H1 (cell line): ENCODE measurements around the gene ARHGAP18.

Source experiments
- CREB1 ChIP-seq: IDR thresholded peaks from 2 replicates; pipeline ENCODE4 v1.6.1; 2012; ENCODE audit warnings: inconsistent platforms
- CTCF ChIP-seq, 3 experiments: IDR thresholded peaks; 1 replicate in 2 of 3; 2 replicates in 1 of 3; pipeline versions ENCODE4 v1.5.1 to v1.6.1; 2011; ENCODE audit warnings: low read length in 3 of 3, mild to moderate bottlenecking in 3 of 3, inconsistent platforms in 2 of 3, low read depth in 1 of 3, moderate library complexity in 1 of 3; ENCODE audit not compliant: insufficient read depth in 1 of 3; ENCODE audit errors: control extremely low read depth in 1 of 3
- RAD21 ChIP-seq, 2 experiments: IDR thresholded peaks in 1 of 2; conservative IDR thresholded peaks in 1 of 2; 2 replicates each; pipeline ENCODE4 v1.6.1; 2011; ENCODE audit warnings: low read depth in 2 of 2, low read length in 2 of 2, improper control_type of control experiment in 1 of 2, inconsistent platforms in 1 of 2, mild to moderate bottlenecking in 1 of 2, moderate library complexity in 1 of 2
- RFX5 ChIP-seq: IDR thresholded peaks from 2 replicates; pipeline ENCODE4 v1.6.1; 2011; ENCODE audit warnings: low read depth, low read length, improper control_type of control experiment, borderline replicate concordance
- TEAD4 ChIP-seq: IDR thresholded peaks from 2 replicates; pipeline ENCODE4 v1.6.1; 2012; ENCODE audit warnings: low read depth, low read length, inconsistent platforms, mixed read lengths
- YY1 ChIP-seq: IDR thresholded peaks from 2 replicates; pipeline ENCODE4 v1.6.1; 2011; ENCODE audit warnings: low read depth, mild to moderate bottlenecking, low read length
- ZNF274 ChIP-seq: IDR thresholded peaks from 2 replicates; pipeline ENCODE4 v1.7.0; 2012; ENCODE audit warnings: low read length, borderline replicate concordance; ENCODE audit errors: extremely low read depth

- TF ChIP-seq CTCF (IDR thresholded peaks at IDR 0.05; ENCODE audit: control extremely low read depth in 1 of 3, insufficient read depth in 1 of 3, low read depth in 1 of 3, low read length in 3 of 3) = no peak
- TF ChIP-seq TEAD4 = no peak
- TF ChIP-seq CREB1 = no peak
- no peak for TF ChIP-seq RAD21 (IDR thresholded peaks at IDR 0.05 in 1 of 2, conservative IDR thresholded peaks at IDR 0.05 in 1 of 2; ENCODE audit: low read depth in 2 of 2, low read length in 2 of 2)
- TF ChIP-seq ZNF274 = no peak
- no peak for TF ChIP-seq YY1
- TF ChIP-seq RFX5 = no peak
Measured at GRCh38 chr6:129620234-129620610, 89.8 kb downstream of the ARHGAP18 start.
